Measurements from ENCODE around the gene CPNE6. TPM values are rescaled to one million over a fixed set of nuclear protein-coding genes. Genes with fewer than 3 reads are reported as not detected.

The CPNE6 gene
- total and polyA plus RNA-seq, 2 of the 13 experiments (the other 11 are each of a cell fraction or from before 2014, with no cell fraction given): not detected

DNA sequence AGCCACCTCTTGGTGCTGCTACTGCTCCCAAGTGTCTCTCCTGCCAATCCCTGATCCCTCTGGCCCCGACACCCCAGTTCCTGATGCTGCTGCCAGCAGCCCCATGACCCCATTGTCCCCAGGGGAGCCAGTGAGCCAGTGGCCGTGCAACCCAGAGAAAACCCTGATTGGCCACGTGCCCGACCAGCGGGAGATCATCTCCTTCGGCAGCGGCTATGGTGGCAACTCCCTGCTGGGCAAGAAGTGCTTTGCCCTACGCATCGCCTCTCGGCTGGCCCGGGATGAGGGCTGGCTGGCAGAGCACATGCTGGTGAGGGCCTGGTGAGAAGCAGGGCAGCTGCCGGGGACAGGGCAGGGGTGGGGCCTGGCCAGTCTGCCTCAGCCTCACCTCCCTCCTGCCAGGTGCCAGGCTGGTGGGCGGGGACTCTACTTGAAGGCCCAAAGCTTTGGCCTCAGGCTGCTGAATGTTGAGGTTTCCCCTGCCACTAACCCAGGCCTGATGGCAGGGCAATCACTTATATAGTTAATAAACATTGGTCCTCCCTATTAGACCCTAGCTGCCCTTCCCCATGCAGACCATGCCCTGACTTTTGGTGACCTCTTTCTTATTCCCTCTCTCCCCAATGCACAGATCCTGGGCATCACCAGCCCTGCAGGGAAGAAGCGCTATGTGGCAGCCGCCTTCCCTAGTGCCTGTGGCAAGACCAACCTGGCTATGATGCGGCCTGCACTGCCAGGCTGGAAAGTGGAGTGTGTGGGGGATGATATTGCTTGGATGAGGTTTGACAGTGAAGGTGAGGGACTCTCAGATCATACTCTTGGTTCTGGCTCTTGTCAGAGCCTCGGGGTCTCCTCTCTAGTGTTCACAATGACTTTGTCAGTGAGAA lies 27.8 kb downstream of the CPNE6 start (continued):
- TF ChIP-seq SNAPC4 (CRISPR knock-in tag; IDR thresholded peaks at IDR 0.05) (peak; percentile 50; the same call in 1 of the 2 replicates), NR1H2 (CRISPR knock-in tag; IDR thresholded peaks at IDR 0.05; ENCODE audit: borderline replicate concordance, low read depth) (no peak), ZNF772 (CRISPR knock-in tag; IDR thresholded peaks at IDR 0.05) (no peak), KAT2B (IDR thresholded peaks at IDR 0.05; ENCODE audit: borderline replicate concordance, low read depth, low read length) (no peak), ATF4 (CRISPR knock-in tag; IDR thresholded peaks at IDR 0.05) (no peak), RFX1 (IDR thresholded peaks at IDR 0.05) (no peak), STAG1 (CRISPR knock-in tag; IDR thresholded peaks at IDR 0.05) (no peak), ZNF512B (CRISPR knock-in tag; IDR thresholded peaks at IDR 0.05; ENCODE audit: borderline replicate concordance) (0 out of 2 replicates have a peak, but pooled peaks have one; percentile 72), THAP8 (CRISPR knock-in tag; IDR thresholded peaks at IDR 0.05; ENCODE audit: borderline replicate concordance) (no peak), HHEX (CRISPR knock-in tag; IDR thresholded peaks at IDR 0.05) (no peak), ZFYVE20 (CRISPR knock-in tag; IDR thresholded peaks at IDR 0.05; ENCODE audit: borderline replicate concordance, low read depth) (peak; percentile 22; the same call in 1 of the 2 replicates), ZNF431 (CRISPR knock-in tag; IDR thresholded peaks at IDR 0.05; ENCODE audit: borderline replicate concordance, low read depth) (no peak), MEIS2 (CRISPR knock-in tag; IDR thresholded peaks at IDR 0.05) (peak; percentile 27; the same call in 1 of the 2 replicates), ZNF274 (CRISPR knock-in tag; IDR thresholded peaks at IDR 0.05) (0 out of 2 replicates have a peak, but pooled peaks have one; percentile 12), SOX5 (CRISPR knock-in tag; IDR thresholded peaks at IDR 0.05; ENCODE audit: borderline replicate concordance) (no peak), GABPB1 (CRISPR knock-in tag; IDR thresholded peaks at IDR 0.05) (peak; percentile 47; the same call in 1 of the 2 replicates)
- TF ChIP-seq, protein P1, sequence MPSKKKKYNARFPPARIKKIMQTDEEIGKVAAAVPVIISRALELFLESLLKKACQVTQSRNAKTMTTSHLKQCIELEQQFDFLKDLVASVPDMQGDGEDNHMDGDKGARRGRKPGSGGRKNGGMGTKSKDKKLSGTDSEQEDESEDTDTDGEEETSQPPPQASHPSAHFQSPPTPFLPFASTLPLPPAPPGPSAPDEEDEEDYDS (CRISPR knock-in tag; IDR thresholded peaks at IDR 0.05): no peak
- TF ChIP-seq, protein P2, sequence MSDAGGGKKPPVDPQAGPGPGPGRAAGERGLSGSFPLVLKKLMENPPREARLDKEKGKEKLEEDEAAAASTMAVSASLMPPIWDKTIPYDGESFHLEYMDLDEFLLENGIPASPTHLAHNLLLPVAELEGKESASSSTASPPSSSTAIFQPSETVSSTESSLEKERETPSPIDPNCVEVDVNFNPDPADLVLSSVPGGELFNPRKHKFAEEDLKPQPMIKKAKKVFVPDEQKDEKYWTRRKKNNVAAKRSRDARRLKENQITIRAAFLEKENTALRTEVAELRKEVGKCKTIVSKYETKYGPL (CRISPR knock-in tag; IDR thresholded peaks at IDR 0.05): no peak; the same call in 1 of the 2 replicates

Data from HepG2 (cell line).